ENCODE data around the gene TSPAN17.

Gene TSPAN17

GRCh38 chr5:176658817-176659511 is 11.7 kb downstream of the TSPAN17 start:
- in situ Hi-C loops (cut with MboI; ENCODE audit: low sequenced_read_pairs), result no loop called here

DNA sequence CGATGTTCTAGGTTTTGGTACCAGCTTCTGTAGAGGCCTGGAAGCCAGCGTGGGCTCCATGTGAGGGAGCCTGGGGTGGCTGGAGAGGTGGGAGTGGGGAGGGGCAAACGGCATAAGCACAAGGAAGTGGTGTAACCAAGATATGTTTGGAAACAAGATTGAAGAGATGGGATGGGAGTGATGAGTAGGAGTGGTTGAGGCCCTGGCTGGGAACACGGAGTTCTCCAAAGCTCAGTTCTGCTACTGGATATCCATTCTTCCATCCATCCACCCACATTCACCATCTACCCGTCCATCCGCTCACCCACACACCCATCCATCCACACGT is 12.2 kb downstream of the TSPAN17 start:
- in situ Hi-C loops (cut with MboI; ENCODE audit: low sequenced_read_pairs), result no loop called here

DNA sequence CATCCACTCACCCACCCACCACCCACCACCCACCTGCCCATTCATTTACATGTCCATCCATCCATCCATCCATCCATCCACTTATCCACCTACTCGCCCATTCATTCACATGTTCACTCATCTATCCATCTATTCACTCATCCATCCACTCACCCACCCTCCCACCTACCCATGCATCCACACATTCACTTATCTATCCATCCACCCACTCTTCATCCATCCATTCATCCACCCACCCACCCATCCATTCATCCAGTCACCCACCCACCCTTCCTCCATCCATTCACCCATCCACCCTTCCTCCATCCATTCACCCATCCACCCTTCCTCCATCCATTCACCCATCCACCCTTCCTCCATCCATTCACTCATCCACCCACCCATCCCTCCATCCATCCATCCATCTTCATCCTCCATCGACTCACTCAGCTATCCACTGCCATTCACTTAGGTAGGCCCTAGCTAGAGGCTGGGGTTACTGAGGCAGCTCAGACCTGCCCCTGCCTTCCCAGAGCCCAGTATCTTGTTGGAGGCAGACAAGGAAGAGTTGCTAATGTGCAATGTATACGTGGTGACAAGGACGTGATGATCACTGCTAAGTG is 12.7 kb downstream of the TSPAN17 start:
- in situ Hi-C loops (cut with MboI; ENCODE audit: low sequenced_read_pairs), result loop anchor here (10.0 kb wide), 1 partner anchor 295 kb away; no protein-coding TSS in a partner anchor

DNA sequence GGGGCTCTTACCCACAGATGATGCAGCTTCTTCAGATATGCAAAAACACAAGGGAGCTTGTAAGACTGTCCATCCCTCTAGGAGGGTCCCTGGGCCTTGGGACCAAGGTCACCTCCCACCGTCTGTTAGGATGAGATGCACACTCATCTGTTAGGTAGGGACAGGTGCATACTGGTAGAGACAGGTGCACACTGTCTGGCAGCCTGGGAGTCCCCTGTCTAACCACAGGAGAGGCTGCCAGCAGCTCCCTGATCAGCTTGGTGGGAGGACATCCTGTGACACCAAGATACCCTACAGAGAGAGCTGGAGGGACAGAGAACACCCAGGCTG is 13.2 kb downstream of the TSPAN17 start:
- in situ Hi-C loops (cut with MboI; ENCODE audit: low sequenced_read_pairs), result loop anchor here (10.0 kb wide), 1 partner anchor 294 kb away; no protein-coding TSS in a partner anchor

GRCh38 chr5:176660860-176661641 is 13.8 kb downstream of the TSPAN17 start:
- in situ Hi-C loops (cut with MboI; ENCODE audit: low sequenced_read_pairs), result loop anchor here (10.0 kb wide), 1 partner anchor 294 kb away; no protein-coding TSS in a partner anchor

GRCh38 chr5:176661676-176662075 is 14.4 kb downstream of the TSPAN17 start:
- in situ Hi-C loops (cut with MboI; ENCODE audit: low sequenced_read_pairs), result loop anchor here (10.0 kb wide), 1 partner anchor 293 kb away; no protein-coding TSS in a partner anchor

DNA sequence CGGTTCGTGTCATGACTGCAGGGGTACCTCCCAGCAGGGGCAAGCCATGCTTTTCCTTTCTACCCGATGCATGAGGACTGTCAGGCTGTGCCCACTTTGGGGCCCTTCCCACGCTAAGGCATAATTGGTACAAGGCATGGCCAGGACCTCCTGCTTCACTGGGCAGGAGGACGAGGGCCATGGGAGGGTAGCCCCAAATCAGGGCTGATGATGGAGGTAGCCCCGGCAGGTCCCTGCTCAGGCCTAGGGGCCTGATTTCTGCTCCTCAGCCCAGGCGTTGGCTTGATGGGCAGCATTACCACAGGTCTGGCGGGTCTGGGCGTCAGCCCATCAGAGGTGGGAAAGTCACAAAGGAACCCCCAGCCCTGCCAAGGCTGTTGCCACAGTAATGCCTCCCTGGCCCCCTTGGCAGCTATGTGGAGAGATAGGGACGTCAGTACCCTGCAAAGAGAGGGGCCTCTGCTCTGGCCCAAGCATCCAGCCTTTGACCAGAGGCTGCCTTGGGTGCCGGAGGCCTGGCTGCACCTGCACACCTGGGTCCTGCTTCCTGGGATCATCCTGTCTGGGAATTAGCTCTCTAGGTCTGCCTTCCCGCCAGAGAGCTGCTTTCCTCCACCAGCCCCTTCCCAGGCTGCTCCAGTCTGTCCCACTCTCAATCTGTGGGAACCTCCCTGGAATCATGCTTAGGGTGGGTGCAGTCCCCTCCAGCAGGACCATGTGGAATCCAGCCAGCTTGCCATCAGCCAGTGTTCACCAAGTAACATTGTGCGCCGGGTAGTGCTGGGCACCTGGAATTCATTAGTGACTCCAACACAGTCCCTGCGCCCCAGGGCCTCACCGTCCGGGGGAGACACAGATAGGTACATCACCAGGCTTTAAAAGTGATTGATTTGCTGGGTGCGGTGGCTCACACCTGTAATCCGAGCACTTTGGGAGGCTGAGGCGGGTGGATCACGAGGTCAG is 15.4 kb downstream of the TSPAN17 start:
- in situ Hi-C loops (cut with MboI; ENCODE audit: low sequenced_read_pairs), result loop anchor here (10.0 kb wide), 1 partner anchor 292 kb away; no protein-coding TSS in a partner anchor

- in situ Hi-C loops (cut with MboI; ENCODE audit: low sequenced_read_pairs), result loop anchor here (10.0 kb wide), 1 partner anchor 291 kb away; no protein-coding TSS in a partner anchor
These were observed 16.3 kb downstream of the TSPAN17 start for GRCh38 chr5:176663566-176663965.

GRCh38 chr5:176664479-176664878 is 17.2 kb downstream of the TSPAN17 start:
- in situ Hi-C loops (cut with MboI; ENCODE audit: low sequenced_read_pairs), result loop anchor here (10.0 kb wide), 1 partner anchor 290 kb away; no protein-coding TSS in a partner anchor

GRCh38 chr5:176664886-176665285 is 17.6 kb downstream of the TSPAN17 start:
- in situ Hi-C loops (cut with MboI; ENCODE audit: low sequenced_read_pairs), result loop anchor here (5.0 to 10.0 kb wide), 2 partner anchors 290 to 442 kb away; no protein-coding TSS in a partner anchor

DNA sequence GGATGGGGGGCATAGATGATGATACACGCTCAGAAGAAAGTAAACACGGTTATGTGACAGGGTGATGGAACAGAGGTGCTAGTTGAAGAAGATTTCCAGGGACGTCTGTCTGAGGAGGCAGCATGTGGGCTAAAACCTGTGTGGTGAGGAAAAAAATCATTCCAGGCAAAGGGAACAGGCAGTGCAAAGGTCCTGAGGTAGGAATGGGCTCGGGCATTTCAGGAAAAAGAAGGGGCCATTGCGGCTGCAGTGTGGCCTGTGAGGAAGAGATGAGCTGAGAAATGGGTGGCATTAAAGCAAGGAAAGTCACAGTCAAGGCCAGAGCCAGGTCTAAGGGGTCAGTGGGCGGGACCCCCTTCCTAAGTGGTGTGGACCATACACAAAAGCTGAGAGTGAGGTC is 18.2 kb downstream of the TSPAN17 start:
- in situ Hi-C loops (cut with MboI; ENCODE audit: low sequenced_read_pairs), result loop anchor here (5.0 to 10.0 kb wide), 2 partner anchors 289 to 442 kb away; no protein-coding TSS in a partner anchor

GRCh38 chr5:176667637-176668036 is 20.4 kb downstream of the TSPAN17 start:
- in situ Hi-C loops (cut with MboI; ENCODE audit: low sequenced_read_pairs), result loop anchor here (5.0 to 10.0 kb wide), 2 partner anchors 287 to 440 kb away; no protein-coding TSS in a partner anchor

GRCh38 chr5:176670449-176670848 is 23.2 kb downstream of the TSPAN17 start:
- in situ Hi-C loops (cut with MboI; ENCODE audit: low sequenced_read_pairs), result no loop called here

DNA sequence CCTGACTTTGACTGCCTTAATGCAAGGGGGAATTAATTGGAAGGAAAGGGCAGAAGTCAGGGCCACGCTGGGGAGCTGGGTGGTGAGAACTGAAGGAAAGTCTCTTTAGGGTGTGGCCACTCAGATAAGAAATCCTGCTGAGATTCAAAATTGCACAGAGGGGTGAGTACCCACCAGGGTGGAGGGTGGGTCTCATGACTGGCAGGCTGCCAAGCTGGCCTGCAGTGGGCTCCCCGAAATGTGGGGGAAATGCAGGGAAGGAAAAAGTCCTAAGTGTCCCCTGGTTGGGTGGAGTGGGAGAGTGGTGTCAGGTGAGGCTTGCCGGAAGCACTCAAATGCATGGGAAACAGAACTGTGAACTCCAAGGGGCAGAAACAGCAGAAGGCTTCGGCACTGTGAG is 24.1 kb downstream of the TSPAN17 start:
- in situ Hi-C loops (cut with MboI; ENCODE audit: low sequenced_read_pairs), result no loop called here

DNA sequence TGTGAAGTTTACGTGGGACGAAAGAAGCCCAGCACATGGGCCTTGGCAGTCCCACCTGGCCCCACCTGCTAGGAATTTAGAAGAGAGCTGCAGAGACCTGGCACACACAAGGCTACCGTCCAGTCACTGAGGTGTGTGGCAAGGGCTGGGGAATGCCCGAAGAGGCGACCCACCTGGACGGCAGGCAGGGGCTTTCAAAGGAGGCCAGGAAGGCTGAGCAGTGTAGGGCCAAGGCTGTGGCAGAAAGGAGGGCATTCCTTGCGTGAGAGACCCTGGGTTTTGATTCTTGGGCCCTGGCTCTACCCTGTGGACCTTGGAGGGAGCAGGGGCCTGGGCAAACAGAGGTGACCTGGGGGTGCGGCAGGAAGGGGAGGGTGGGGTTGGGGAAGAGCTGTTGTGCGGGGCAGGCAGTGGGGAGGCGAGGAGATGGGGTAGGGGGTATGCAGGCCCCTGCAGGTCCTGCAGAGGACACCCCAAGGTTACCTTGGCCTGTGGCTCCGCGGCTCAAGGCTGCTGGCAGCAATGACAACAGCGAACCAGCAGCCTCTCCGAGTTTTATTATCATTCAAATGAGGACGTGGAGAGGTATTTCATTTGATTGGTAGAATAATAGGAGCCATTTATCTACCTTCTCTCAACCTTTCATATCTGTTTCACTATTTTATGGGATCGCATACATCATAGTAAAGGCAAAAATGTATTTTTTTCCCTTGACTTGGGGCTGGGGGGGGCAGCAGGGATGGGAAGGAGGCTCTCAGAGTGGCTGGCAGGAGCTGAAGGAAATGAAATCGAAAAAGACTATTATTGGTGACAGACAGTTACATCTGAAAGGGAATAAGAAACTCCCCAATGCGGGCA is 24.8 kb downstream of the TSPAN17 start:
- in situ Hi-C loops (cut with MboI; ENCODE audit: low sequenced_read_pairs), result no loop called here

DNA sequence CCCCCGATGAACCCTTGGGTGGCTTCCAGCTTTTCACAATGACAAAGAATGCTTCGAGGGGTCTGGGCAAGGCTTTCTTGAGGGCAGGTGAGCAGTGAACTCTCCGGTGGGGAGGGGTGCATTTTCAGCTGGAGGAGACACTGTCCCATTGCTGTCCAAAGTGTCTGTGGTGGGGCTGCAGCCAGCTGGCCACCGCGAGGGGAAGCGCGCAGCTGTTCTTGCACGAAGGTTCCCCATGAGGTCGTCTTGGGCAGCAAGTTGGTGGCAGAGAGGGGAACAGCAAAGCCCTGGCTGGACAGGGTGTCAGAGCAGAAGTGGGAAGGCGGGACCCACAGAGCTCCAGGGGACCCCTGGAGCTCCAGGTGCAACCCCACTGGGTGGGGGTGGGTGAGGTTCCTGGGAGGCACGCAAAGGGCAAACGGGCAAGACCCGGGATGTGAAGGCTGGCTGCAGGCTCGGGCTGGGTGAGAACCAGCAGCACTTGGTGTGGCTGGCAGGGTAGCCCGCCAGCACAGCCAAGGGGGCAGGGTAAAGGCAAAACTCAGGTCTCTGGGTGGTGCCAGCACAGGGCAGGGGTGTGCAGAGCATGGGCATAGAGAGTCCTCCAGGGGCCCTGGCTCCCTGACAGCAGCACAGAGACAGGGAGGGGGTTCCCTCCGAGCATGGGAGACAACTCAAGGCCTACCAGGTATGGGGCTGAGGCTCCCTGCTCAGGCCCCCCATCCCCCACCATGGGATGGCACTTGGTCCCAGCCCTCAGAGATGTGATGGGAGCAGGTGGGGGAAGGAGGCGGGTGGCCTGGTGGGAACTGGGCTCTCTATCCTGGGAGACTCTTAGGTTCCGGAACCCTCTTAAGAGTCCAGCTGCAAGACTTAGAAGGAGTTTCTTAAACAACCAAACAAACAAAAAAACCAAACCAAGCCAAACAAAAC is 26.6 kb downstream of the TSPAN17 start:
- in situ Hi-C loops (cut with MboI; ENCODE audit: low sequenced_read_pairs), result no loop called here

DNA sequence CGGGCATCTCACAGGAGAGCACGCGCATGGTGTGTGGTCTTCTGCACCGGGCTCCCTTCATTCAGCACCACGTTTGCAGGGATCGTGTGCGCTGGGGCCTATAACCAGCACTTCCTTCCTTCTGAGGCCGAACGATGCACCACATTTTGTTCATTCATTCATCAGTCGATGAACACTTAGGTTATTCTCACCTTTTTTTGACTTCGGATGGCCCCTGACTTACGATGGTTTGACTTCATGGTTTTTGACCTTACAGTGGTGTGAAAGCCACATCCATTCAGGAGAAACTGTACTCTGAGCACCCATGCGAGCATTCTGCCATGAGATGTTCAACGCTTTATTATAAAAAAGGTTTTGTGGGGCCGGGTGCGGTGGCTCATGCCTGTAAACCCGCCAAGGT is 27.5 kb downstream of the TSPAN17 start:
- in situ Hi-C loops (cut with MboI; ENCODE audit: low sequenced_read_pairs), result no loop called here

- in situ Hi-C loops (cut with MboI; ENCODE audit: low sequenced_read_pairs), result no loop called here
These were observed 28.5 kb downstream of the TSPAN17 start for GRCh38 chr5:176675676-176676360.

Data from HL-60/S4 (cell line).